Adipocyte (in vitro differentiated cells): ENCODE measurements around the gene INTS3.

Experiments used
- DNase-seq: peaks from one replicate; pipeline ENCODE4 v3.0.0-alpha.2; 2015; ENCODE audit warnings: low read depth
- H3K27me3 ChIP-seq: replicated peaks from 2 replicates; pipeline ENCODE4 v1.7.0; 2013; ENCODE audit warnings: mild to moderate bottlenecking, low read length, moderate library complexity; ENCODE audit not compliant: control insufficient read depth, insufficient read depth
- H3K36me3 ChIP-seq: 2 replicates; pipeline ENCODE4 v1.7.0; 2013; ENCODE audit warnings: low read length, mild to moderate bottlenecking, moderate library complexity; ENCODE audit not compliant: control insufficient read depth, insufficient read depth, severe bottlenecking
- H3K4me1 ChIP-seq: 2 replicates; pipeline ENCODE4 v1.7.0; 2013; ENCODE audit warnings: mild to moderate bottlenecking, low read length, moderate library complexity; ENCODE audit not compliant: control insufficient read depth, insufficient read depth
- H3K4me3 ChIP-seq: 2 replicates; pipeline ENCODE4 v1.7.0; 2013; ENCODE audit warnings: mild to moderate bottlenecking, low read length, moderate library complexity
- H3K9ac ChIP-seq: 2 replicates; pipeline ENCODE4 v1.7.0; 2013; ENCODE audit warnings: mild to moderate bottlenecking, low read length, moderate library complexity
- H3K9me3 ChIP-seq: 2 replicates; pipeline ENCODE4 v1.7.0; 2013; ENCODE audit warnings: mild to moderate bottlenecking, low read length, moderate library complexity; ENCODE audit not compliant: control insufficient read depth

The INTS3 gene

GRCh38 chr1:153805042-153805745, 77.3 kb downstream of the INTS3 start:
- peak; percentile 81 for DNase-seq
- Histone ChIP-seq H3K4me3 (no peak overlapping the region), H3K36me3 (peaks cover 32% of the 10 kb centered on the region)

DNA sequence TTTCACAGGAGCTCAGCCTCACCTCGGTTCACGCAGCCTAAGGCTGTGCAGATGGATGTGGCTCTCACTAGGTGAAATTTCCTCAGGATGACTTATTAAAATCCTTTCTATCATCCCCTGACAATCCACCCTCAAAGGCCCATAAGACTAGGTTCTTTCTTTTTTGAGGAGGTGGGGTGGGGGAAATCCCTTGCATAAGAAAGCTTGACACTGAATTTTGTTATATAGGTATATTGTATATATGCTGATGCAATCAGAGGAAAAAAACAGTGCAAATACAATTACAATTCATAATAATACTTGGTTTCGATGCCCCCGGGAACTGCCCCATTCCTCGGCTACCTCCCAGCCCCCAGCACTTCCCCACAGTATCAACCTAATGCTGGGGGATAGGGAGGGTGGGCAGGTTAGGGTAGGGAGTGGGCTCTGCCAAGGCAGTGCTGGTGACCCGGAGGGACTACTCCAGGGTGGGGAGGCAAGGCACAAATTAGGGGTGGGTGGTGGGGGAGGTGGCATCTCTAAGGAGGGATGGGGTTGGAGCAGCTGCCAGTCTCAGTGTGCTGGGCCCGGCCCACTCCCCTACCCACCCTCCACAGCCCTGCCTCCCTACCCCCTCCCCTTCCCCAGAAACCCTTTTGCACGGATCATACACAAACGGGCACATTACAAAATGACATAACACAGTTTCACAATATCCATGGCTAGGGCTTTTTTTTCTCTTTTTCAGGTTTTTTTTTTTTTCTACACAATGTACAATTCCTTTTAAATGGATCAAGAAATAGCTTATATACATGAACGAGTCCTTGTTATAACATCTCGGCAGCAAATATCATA, 78.3 kb downstream of the INTS3 start:
- peaks cover 20% of the 10 kb centered on the region for H3K4me1 ChIP-seq
- no peaks in the 10 kb centered on the region for H3K9me3 ChIP-seq
- H3K9ac ChIP-seq: peak overlapping the region; percentile 28
- H3K36me3 ChIP-seq: peaks cover 40% of the 10 kb centered on the region
- no peaks in the 10 kb centered on the region for H3K27me3 ChIP-seq
- H3K4me3 ChIP-seq: no peak overlapping the region
- DNase-seq: peak; percentile 65

More at GRCh38 chr1:153805042-153805745, 77.3 kb downstream of the INTS3 start:
- Histone ChIP-seq H3K4me1 (peaks cover 20% of the 10 kb centered on the region), H3K9ac (peak overlapping the region; percentile 28), H3K9me3 (no peaks in the 10 kb centered on the region), H3K27me3 (no peaks in the 10 kb centered on the region)

DNA sequence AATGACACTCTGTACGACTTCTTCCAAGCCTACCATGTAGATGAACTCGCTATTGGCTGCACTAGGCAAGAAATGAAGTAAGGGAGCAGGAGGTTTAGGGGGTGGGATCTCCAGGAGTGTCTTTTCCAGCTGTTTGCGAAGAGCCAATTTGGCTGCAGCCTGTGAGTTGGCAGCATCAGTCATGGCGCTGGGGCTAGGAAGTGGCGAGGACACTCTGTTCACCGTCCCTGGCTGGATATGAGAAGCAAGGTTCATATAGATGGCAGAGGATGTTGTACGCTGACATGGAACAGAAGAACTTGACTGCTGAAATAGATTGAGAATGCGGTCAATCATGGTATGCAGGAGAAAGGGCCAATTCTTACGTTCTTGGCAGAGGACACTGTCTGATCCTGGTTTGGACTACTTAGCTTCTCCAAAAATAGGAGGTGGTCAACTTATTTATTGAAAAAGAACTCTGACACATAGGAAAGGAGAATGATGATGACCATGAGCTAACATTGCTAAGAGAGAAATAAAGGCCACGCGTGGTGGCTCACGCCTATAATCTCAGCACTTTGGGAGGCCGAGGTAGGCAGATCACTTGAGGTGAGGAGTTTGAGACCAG, 88.5 kb downstream of the INTS3 start:
- DNase-seq: no peak
- H3K4me3 ChIP-seq: no peak overlapping the region
- peaks cover 5% of the 10 kb centered on the region for H3K4me1 ChIP-seq
- H3K36me3 ChIP-seq: peaks cover 72% of the 10 kb centered on the region
- H3K9me3 ChIP-seq: no peaks in the 10 kb centered on the region
- H3K9ac ChIP-seq: no peak overlapping the region
- H3K27me3 ChIP-seq: no peaks in the 10 kb centered on the region

- no peak overlapping the region for H3K4me3 ChIP-seq
- no peaks in the 10 kb centered on the region for H3K27me3 ChIP-seq
- H3K9ac ChIP-seq: no peak overlapping the region
- H3K4me1 ChIP-seq: peaks cover 5% of the 10 kb centered on the region
- no peaks in the 10 kb centered on the region for H3K9me3 ChIP-seq
- peaks cover 48% of the 10 kb centered on the region for H3K36me3 ChIP-seq
- DNase-seq: no peak
Observed at GRCh38 chr1:153818876-153819275, 91.0 kb downstream of the INTS3 start.
